ENCODE results near the gene ARHGEF6.

DNA sequence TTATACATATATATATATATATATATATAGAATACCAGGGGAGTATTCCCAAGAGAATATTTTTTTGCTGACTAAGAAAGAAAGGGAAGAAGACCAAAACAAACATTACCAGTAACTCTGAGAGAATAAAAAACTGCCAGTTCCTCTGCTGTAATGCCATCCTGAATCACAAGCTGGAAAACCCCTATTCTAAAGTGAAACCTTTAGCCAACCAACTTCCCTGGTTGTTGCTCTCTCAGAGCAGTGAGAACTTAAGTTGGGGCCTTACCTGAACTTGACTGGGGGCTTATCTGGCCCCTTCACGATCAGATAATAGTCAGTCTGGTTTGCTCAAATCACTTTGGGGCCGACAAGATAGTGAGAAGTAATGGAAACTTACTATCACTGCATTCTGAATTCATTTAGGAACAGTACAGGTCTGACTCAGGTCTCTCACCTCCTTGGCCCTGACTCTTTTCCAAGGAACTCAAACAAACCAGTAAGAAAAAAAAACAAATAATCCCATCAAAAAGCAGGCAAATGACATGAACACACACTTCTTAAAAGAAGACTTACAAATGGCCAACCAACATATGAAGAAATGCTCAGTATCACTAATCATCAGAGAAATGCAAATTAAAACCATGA lies 70.3 kb downstream of the ARHGEF6 start:
- TF ChIP-seq, protein P1, sequence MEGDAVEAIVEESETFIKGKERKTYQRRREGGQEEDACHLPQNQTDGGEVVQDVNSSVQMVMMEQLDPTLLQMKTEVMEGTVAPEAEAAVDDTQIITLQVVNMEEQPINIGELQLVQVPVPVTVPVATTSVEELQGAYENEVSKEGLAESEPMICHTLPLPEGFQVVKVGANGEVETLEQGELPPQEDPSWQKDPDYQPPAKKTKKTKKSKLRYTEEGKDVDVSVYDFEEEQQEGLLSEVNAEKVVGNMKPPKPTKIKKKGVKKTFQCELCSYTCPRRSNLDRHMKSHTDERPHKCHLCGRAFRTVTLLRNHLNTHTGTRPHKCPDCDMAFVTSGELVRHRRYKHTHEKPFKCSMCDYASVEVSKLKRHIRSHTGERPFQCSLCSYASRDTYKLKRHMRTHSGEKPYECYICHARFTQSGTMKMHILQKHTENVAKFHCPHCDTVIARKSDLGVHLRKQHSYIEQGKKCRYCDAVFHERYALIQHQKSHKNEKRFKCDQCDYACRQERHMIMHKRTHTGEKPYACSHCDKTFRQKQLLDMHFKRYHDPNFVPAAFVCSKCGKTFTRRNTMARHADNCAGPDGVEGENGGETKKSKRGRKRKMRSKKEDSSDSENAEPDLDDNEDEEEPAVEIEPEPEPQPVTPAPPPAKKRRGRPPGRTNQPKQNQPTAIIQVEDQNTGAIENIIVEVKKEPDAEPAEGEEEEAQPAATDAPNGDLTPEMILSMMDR (IDR thresholded peaks at IDR 0.05) = no peak
- TF ChIP-seq POLR2A (IDR thresholded peaks at IDR 0.05) = no peak
